Measurements from ENCODE around the gene ARID4B. TPM values are rescaled to one million over a fixed set of nuclear protein-coding genes. Genes with fewer than 3 reads are reported as not detected.

Gene ARID4B
- total RNA-seq, 1 experiment from 2014 or later: 56.6 TPM

- Mint-ChIP-seq H3K27ac (ENCODE audit: unreplicated experiment) (no peak overlapping the region), H3K36me3 (ENCODE audit: insufficient read depth, unreplicated experiment) (peaks cover 17% of the 10 kb centered on the region), H3K4me1 (ENCODE audit: low read depth, unreplicated experiment) (no peaks in the 10 kb centered on the region), H3K27me3 (ENCODE audit: unreplicated experiment) (no peaks in the 10 kb centered on the region), H3K4me3 (ENCODE audit: low read depth, unreplicated experiment) (no peak overlapping the region), H3K9me3 (ENCODE audit: low read depth, unreplicated experiment) (no peaks in the 10 kb centered on the region)
- DNase-seq: no peak
- CTCF ChIA-PET: no interaction called here
- TF ChIP-seq CTCF (IDR thresholded peaks at IDR 0.05; ENCODE audit: unreplicated experiment): no peak
- BruUV-seq (replicated peaks): no TSS peak
- intact Hi-C loops (cut with micrococcal nuclease; ENCODE audit: unreplicated experiment): no loop called here
Measured at GRCh38 chr1:235211517-235211916, 116.5 kb downstream of the ARID4B start.

GRCh38 chr1:235207209-235207565 lies 120.8 kb downstream of the ARID4B start:
- no peak overlapping the region for H3K27ac Mint-ChIP-seq (ENCODE audit: unreplicated experiment)
- CTCF ChIA-PET: no interaction called here

GRCh38 chr1:235206533-235207208 lies 121.3 kb downstream of the ARID4B start:
- CTCF ChIA-PET: no interaction called here
- H3K27ac Mint-ChIP-seq (ENCODE audit: unreplicated experiment): no peak overlapping the region
- H3K27me3 Mint-ChIP-seq (ENCODE audit: unreplicated experiment): no peaks in the 10 kb centered on the region
- no peak for TF ChIP-seq CTCF (IDR thresholded peaks at IDR 0.05; ENCODE audit: unreplicated experiment)
- no peaks in the 10 kb centered on the region for H3K4me1 Mint-ChIP-seq (ENCODE audit: low read depth, unreplicated experiment)
- H3K9me3 Mint-ChIP-seq (ENCODE audit: low read depth, unreplicated experiment): no peaks in the 10 kb centered on the region
- peaks cover 10% of the 10 kb centered on the region for H3K36me3 Mint-ChIP-seq (ENCODE audit: insufficient read depth, unreplicated experiment)
- intact Hi-C loops (cut with micrococcal nuclease; ENCODE audit: unreplicated experiment): no loop called here
- no peak for DNase-seq
- BruUV-seq (replicated peaks): no TSS peak
- H3K4me3 Mint-ChIP-seq (ENCODE audit: low read depth, unreplicated experiment): no peak overlapping the region

More at GRCh38 chr1:235207209-235207565, 120.8 kb downstream of the ARID4B start:
- DNase-seq: no peak
- no peaks in the 10 kb centered on the region for H3K27me3 Mint-ChIP-seq (ENCODE audit: unreplicated experiment)
- no peak for TF ChIP-seq CTCF (IDR thresholded peaks at IDR 0.05; ENCODE audit: unreplicated experiment)
- intact Hi-C loops (cut with micrococcal nuclease; ENCODE audit: unreplicated experiment): no loop called here
- H3K36me3 Mint-ChIP-seq (ENCODE audit: insufficient read depth, unreplicated experiment): peaks cover 15% of the 10 kb centered on the region
- no TSS peak for BruUV-seq (replicated peaks)
- H3K9me3 Mint-ChIP-seq (ENCODE audit: low read depth, unreplicated experiment): no peaks in the 10 kb centered on the region
- H3K4me1 Mint-ChIP-seq (ENCODE audit: low read depth, unreplicated experiment): no peaks in the 10 kb centered on the region
- no peak overlapping the region for H3K4me3 Mint-ChIP-seq (ENCODE audit: low read depth, unreplicated experiment)

- no peaks in the 10 kb centered on the region for H3K36me3 Mint-ChIP-seq (ENCODE audit: insufficient read depth, unreplicated experiment)
- no peak for DNase-seq
- H3K27me3 Mint-ChIP-seq (ENCODE audit: unreplicated experiment): no peaks in the 10 kb centered on the region
- no peak overlapping the region for H3K4me3 Mint-ChIP-seq (ENCODE audit: low read depth, unreplicated experiment)
- no TSS peak for BruUV-seq (replicated peaks)
- no peak overlapping the region for H3K27ac Mint-ChIP-seq (ENCODE audit: unreplicated experiment)
- TF ChIP-seq CTCF (IDR thresholded peaks at IDR 0.05; ENCODE audit: unreplicated experiment): no peak
- CTCF ChIA-PET: no interaction called here
- no peaks in the 10 kb centered on the region for H3K4me1 Mint-ChIP-seq (ENCODE audit: low read depth, unreplicated experiment)
- H3K9me3 Mint-ChIP-seq (ENCODE audit: low read depth, unreplicated experiment): no peaks in the 10 kb centered on the region
- intact Hi-C loops (cut with micrococcal nuclease; ENCODE audit: unreplicated experiment): no loop called here
Measured at GRCh38 chr1:235205687-235206086, 122.3 kb downstream of the ARID4B start.
